ENCODE results near the gene SPG7.
A peak's percentile ranks its signal among the peaks of the same experiment; 100 is the strongest.

SPG7 gene

DNA sequence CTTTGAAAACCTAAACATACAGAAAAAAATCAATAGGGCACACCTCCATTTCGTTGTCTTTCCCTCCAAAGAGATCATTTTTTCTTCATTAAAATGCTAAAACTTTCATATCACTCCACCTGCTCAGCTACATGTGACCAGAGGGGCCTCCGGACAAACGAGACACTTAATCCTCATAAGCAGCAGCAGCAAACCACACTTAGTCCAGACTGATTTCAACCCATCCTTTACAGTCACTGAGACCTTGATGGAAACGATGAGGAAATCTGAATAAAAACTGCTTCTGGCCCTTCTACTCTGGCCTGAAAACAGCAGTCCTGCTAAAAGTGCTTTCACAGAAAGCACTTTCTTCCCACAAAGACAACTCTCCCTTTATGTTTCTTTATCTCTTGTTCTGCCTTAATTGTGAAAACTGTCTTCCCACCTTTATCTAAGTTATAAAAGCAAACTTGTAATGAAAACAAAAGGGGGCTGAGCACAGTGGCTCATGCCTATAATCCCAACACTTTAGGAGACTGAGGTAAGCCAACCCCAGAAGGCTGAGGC lies 22.4 kb upstream of the SPG7 start:
- H3K4me3 ChIP-seq (ENCODE audit: low read depth, low read length), result no peak overlapping the region
- TF ChIP-seq, protein P1, sequence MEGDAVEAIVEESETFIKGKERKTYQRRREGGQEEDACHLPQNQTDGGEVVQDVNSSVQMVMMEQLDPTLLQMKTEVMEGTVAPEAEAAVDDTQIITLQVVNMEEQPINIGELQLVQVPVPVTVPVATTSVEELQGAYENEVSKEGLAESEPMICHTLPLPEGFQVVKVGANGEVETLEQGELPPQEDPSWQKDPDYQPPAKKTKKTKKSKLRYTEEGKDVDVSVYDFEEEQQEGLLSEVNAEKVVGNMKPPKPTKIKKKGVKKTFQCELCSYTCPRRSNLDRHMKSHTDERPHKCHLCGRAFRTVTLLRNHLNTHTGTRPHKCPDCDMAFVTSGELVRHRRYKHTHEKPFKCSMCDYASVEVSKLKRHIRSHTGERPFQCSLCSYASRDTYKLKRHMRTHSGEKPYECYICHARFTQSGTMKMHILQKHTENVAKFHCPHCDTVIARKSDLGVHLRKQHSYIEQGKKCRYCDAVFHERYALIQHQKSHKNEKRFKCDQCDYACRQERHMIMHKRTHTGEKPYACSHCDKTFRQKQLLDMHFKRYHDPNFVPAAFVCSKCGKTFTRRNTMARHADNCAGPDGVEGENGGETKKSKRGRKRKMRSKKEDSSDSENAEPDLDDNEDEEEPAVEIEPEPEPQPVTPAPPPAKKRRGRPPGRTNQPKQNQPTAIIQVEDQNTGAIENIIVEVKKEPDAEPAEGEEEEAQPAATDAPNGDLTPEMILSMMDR (IDR thresholded peaks at IDR 0.05; ENCODE audit: low read depth, low read length), result no peak

DNA sequence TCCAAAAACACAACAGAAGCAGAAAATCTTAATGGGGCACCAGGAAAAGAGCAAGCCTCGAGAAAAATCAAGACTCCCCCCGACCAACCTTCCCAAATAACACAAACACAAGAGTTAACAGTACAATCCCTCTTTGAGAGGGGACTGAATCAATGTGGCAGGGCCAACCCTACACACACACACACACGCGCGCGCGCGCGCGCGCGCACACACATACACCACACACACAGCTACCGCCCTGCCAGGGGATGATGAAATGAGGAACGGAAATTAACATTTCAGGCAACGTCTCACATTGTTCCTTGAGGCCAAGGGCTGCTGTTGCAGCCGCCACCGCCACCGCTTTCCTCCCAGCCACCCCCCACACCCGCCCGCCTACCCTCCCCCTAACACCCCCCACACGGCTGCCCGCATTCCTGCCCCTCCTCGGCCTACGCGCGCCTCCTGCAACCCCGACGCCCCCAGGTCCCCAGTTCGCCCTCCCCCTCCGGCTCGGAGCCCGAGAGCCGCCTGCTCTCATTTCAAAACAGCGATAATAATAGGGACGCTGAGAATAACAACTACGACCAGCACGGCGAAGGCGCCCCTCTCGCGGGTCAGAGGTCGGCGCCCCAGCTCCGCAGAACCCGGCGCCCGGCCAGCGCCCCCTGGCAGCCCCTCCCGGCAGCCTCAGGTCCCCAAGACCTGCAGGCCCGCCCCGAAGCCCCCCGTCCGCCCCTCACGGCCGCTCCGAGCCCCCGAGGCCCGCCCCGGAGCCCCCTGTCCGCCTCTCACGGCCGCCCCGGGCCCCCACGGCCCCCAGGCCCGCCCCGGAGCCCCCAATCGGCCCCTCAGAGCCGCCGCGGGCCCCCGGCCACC lies 18.9 kb upstream of the SPG7 start:
- TF ChIP-seq, protein P1 (IDR thresholded peaks at IDR 0.05; ENCODE audit: low read depth, low read length), result no peak
- peak overlapping the region; percentile 69 for H3K4me3 ChIP-seq (ENCODE audit: low read depth, low read length)

DNA sequence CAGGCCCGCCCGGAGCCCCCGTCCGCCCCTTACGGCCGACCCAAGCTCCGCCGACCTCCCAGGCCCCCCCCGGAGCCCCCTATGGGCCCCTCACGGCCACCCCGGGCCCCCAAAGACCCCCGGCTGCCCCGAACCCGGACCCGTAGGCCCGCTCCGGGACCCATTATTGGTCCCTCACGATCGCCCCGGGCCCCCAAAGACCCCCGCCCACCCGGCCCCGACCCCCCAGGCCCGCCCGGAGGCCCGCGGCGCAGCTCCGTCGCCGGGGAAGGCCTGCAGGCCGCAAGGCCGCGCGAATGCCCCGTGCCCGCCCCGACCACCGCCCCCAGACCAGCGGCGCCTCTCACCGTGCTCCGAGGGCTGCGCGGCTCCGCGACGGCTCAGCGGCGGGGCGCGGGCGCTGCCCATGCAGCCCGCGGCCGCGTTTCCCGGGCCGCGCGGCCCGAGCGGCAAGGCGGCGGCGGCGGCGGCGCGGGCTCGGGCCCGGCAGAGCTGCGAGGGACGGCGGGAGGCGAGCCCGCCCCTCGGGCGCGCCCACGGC lies 18.2 kb upstream of the SPG7 start:
- peak overlapping the region; percentile 69 for H3K4me3 ChIP-seq (ENCODE audit: low read depth, low read length)
- TF ChIP-seq, protein P1 (IDR thresholded peaks at IDR 0.05; ENCODE audit: low read depth, low read length), result no peak

DNA sequence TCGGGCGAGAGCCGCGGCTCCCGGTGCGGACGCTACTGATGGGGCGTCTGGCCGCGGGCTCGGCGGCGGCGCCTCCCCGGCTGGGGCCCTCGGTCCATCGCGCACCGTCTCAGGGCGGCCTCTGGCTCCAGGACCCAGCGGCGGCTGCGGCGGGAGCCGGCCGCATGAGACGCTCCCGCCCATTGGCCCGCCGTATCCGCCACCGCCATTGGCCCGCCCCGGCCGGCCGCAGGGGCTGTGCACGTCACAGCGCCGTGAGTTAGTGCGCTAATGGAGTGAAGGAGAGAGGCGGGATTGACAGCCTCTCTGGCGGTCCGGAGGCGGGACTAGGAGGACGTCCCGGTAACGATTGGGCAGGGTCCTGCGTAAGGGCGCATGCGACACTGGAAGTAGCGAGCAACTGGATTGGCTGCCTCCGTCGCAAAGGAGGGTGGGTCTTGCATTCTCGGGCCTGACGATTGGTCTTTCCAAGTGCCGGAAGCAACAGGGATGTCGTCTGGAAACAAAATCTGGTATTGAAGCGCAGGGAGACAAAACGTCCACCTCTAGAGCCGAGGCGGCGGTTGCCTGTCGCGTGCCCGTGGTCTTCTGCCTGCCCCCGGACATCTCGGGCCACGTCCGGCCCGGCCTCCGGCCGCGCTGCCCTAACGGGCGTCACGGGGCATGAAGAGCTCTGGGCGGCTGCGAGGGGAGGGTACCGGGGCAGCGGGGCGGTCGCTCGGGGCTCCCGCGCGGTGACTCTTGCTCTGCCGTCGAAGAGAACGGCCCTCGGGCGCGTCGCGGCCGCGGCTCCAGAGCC lies 17.6 kb upstream of the SPG7 start, which contains the start of gene ANKRD11:
Gene ANKRD11 (minus strand): TSS at position 123 of the 799 bp plus-strand sequence. CDS start 173,542 bp downstream, outside the sequence.
- TF ChIP-seq, protein P1 (IDR thresholded peaks at IDR 0.05; ENCODE audit: low read depth, low read length), result no peak
- H3K4me3 ChIP-seq (ENCODE audit: low read depth, low read length), result peak within 1 kb of the TSS; percentile 88

DNA sequence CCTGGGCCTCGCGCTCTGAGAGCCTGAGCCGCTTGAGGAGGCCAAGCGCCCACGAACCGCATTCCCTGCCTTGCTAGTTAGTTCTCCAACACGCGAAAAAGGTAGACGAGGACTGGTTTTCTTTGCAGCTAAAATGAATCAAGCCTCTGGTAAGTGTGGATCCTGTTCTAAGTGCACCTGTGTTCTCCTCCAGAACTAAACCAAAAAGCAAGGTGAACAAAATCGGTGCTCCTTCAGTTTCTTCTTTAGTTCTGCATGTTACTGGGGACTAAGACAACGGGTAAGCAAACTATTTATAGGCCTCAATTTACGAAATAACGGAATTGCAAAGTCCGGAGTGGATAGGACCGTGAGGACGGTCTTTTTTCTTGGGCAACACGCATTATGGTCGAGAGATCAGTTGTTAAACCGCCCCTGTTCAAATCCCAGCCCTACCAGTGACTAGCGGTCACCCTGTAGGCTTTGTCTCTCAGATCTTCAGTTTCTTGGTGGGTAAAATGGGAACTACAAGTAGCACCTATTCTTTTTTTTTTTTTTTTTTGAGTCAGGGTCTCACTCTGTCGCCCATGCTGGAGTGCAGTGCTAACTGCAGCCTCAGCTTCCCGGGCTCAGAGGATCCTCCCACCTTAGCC lies 16.8 kb upstream of the SPG7 start:
- TF ChIP-seq, protein P1 (IDR thresholded peaks at IDR 0.05; ENCODE audit: low read depth, low read length), result no peak
- H3K4me3 ChIP-seq (ENCODE audit: low read depth, low read length), result peak overlapping the region; percentile 88

DNA sequence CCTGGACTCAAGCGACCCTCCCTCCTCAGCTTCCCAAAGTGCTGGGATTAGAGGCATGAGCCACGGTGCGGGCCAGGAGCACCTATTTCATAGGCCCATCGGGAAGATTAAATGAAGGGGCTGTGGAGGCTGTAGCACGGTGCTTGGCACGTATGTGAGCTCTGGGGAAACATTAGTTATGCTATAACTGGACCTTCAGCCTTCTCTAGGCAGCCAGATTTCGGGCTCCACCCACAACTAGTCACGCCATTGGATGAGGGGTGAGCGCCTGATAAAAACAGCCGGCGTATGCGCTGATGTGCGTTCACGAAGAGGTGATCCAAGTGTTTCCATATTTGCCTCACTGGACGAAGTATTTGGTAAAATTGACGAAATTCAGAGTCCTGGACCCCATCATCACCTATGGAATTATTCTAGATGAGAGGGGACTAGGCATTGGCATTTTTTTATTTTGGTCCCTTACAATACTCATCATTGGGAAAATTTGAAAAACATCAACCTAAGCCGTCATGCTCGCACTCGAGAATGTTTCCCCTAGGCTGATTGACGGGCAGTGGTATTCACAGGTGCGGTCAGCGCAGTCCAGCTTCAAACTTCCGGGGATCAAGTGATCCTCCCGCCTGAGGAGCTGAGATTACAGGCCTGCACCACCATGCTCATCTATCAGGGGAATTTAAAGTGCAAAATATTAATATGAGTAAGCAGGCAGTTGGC lies 16.1 kb upstream of the SPG7 start:
- H3K4me3 ChIP-seq (ENCODE audit: low read depth, low read length), result peak overlapping the region; percentile 88
- TF ChIP-seq, protein P1 (IDR thresholded peaks at IDR 0.05; ENCODE audit: low read depth, low read length), result no peak

Data from WI38 (cell line).